H54 (cell line): Measurements from ENCODE around the gene DDX3X.

Experiments
- DNase-seq: peaks from one replicate; pipeline ENCODE4 v3.0.0; 2011; ENCODE audit warnings: low spot score, mixed read lengths; ENCODE audit not compliant: insufficient read length
- FAIRE-seq: peaks from 3 replicates; lab custom pipeline; 2011; peaks lifted over from hg19 to GRCh38; lab: Jason Lieb, UNC
- POLR2A ChIP-seq: IDR thresholded peaks from 2 replicates; pipeline ENCODE4 v1.6.1; 2011; ENCODE audit warnings: low read depth, mild to moderate bottlenecking, low read length

Gene DDX3X

DNA sequence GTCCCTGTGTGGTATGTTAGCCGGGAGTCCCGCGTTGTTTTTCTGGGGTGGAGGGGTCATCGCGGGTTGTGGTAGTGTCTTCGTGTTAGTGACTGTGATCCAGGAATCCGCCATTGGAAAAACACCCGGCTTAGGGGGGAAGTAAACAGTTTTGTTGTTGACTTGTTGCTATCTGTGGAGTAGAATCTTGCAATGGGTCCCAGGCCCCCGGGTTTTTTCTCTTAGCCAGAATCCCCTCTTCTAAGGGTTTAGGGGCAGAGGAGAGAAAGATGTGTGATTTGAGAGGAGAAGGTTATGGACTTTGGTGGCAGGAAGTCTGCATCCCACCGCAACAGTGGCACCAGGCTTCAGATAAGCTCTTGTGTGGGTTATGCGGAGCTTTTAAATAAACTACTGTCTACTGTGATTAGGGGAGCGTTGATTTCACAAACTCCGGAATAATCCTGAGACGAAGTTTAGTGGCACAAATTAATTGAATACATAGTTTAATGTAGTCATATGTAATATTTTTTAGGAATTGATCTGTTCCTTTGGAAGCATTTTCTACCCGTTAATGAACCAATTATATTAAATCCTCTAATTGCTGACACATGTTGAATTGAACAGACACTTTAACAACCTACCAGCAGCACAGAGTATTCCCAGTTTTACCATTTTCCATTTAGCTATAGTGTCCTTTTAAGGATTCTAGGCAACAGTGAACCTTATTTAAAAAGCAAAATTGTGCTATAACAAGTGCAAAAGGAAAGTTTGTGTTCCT, 1.4 kb downstream of the DDX3X start:
- FAIRE-seq (no peak), DNase-seq (no peak)
- no peak for TF ChIP-seq POLR2A

DNA sequence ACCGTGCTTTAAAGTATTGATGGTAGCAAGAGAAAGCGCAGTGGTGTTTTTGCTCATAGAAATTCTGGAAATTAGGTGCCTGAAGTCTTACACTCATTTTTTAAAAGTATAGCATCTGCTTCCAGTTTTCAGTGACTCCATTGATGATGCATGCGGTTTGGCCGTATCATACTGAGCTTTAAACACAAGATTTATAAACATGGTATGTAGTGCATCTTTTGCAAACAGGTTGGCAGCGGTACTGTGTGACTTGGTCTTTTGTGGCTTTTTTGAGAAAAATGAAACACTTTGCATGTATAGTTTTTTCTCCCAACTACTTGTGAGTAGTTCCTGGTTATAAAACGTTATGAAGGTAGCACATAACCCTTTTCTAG, 2.0 kb downstream of the DDX3X start:
- TF ChIP-seq POLR2A = no peak
- DNase-seq (no peak), FAIRE-seq (no peak)

DNA sequence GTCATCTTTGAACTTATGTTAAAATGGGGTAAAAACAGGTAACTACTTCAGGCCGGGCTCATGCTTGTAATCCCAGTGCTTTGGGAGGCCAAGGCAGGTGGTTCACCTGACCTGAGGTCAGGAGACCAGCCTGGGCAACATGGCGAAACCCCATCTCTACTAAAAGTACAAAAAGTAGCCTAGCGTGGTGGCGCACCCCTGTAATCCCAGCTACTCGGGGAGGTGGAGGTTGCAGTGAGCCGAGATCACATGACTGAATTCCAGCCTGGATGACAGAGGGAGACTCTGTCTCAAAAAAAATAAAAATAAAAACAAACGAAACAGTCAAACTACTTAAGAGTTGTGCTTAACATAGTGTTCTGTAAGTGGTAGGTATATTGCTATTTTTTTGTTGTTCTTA, 2.5 kb downstream of the DDX3X start:
- DNase-seq (no peak), FAIRE-seq (no peak)
- TF ChIP-seq POLR2A = no peak

DNA sequence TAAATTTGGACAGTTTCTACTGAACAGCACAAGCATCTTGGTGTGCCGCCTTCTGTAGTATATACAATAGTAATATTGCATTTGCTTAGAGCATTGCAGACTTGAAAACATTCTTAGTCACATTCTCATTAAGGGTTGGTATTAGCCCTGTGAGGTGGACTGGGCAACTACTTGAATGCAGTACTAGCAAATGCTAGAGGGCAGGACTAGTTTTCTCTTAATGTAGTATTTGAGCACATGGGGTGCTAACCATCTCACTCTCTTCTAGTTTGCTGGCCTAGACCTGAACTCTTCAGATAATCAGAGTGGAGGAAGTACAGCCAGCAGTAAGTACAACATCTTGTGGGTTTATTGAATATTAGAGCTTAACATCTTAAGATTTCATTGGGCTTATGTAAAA, 3.2 kb downstream of the DDX3X start:
- no peak for FAIRE-seq
- DNase-seq = no peak
- TF ChIP-seq POLR2A = no peak

DNA sequence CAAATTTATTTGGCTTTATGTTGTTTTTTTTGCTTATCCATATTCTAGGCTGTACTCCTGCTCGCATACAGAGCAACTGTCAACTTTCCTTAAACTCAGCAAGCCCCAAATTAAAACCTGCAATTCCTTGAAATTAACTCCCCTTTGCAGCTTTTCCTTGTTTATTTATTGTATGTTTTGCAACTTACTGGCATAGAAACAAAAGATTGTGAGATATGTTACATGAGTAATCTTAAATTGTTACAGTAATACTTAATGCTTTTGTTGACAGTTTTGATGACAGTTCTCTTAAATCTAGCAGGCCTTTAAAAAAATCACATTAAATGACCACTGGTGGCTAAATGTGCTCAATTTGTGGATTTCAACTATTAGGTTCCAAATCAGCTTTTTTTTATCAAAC, 4.5 kb downstream of the DDX3X start:
- DNase-seq (no peak), FAIRE-seq (no peak)
- TF ChIP-seq POLR2A = no peak

DNA sequence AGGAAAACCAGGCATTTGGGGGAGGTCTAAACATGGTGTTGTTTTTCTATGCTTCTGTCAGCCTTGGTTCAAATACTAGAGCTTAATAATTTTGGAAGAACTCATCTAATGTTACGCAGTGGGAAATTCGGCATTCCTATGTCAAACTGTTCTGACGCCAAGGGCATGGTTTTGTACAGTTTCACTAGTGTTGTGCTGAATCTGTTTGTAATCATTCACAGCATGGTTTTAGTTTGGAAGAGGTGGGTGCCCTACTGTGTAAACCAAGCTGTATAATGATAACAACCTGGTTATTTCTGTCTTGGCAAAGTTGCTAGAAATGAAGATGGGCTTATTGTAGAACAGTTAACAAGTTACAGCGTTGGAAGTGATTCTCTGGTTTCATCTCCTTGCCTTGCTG, 5.2 kb downstream of the DDX3X start:
- DNase-seq (no peak), FAIRE-seq (no peak)

DNA sequence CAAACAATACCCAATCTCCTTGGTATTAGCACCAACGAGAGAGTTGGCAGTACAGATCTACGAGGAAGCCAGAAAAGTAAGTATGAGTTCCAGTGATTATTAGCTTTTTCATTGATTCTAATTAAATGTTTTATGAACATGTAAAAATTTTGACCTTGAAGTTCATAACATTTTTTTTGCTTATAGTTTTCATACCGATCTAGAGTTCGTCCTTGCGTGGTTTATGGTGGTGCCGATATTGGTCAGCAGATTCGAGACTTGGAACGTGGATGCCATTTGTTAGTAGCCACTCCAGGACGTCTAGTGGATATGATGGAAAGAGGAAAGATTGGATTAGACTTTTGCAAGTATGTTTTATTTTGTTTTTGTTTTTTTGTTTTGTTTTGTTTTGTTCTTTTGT, 10.1 kb downstream of the DDX3X start:
- TF ChIP-seq POLR2A = no peak
- no peak for DNase-seq
- FAIRE-seq = no peak

More for the DNA sequence above, 5.2 kb downstream of the DDX3X start:
- TF ChIP-seq POLR2A = no peak

DNA sequence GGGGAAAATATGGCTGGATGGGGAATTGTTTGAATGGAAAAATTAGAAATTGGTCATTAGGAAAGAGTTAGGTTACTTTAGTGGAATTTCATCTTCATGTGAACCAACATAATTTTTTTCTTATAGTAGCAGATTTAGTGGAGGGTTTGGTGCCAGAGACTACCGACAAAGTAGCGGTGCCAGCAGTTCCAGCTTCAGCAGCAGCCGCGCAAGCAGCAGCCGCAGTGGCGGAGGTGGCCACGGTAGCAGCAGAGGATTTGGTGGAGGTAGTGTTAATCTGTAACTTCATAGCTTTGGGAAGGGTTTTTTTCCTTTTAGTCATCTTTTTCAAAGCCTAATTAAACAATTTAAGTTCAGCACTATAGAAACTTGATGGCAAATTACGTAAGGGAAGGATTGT, 13.2 kb downstream of the DDX3X start:
- TF ChIP-seq POLR2A = no peak

DNA sequence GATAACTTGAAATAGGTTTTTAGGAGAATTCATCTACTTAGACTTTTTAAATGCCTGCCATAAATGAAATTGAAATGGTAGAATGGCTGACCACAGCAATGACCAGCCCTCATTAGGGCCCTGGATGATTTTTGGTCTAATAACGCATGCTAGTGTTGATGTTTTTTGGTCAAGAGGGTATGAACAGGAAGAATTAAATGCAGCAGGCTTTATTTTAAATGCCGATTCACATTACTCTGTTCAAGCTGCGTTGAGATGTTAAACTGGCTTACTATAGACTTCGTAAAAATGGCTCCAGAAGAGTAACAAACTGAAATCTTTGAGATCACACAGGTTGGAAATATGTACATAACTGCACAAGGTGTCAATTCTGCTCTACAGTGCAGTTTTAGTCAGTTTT, 14.6 kb downstream of the DDX3X start:
- DNase-seq (no peak), FAIRE-seq (no peak)
- TF ChIP-seq POLR2A = no peak

More for the DNA sequence above, 13.2 kb downstream of the DDX3X start:
- no peak for FAIRE-seq
- no peak for DNase-seq

DNA sequence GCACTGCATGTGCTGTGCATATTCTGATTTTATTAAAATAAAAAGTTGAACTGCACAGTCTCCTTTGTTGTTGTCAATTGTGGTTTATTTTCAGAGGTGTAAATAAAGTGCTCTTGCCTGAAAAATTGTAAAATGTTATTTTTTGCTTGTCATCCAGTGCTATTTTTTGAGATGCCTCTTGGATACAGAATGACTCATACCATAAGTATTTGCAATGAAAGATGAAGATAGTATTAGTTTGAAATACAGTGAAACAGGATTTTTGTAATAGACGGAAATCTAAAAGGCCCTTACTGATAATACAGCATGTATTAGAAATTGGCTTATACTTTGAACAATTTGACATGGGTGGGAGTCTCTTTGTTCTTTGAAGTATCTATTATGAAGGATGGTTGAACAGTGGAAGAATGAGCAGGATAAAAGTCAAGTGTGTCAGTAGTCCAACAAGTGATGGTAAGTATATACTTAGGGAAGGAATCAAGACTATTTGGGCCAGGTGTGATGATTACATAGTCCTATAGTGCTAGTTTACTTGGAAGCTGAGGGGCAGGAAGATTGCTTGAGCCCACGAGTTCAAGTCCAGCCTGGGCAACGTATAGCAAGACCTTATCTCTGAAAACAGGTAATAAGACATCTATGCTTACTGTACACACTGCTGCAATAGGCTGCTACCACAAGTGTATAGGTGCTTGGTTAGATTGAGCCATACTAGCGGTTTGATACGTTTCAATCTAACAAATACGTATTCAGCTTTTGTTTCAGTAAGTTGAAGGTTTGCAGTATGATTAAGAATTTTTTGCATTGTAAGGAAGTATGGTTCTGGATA, 16.4 kb downstream of the DDX3X start:
- no peak for TF ChIP-seq POLR2A
- DNase-seq (no peak), FAIRE-seq (no peak)

DNA sequence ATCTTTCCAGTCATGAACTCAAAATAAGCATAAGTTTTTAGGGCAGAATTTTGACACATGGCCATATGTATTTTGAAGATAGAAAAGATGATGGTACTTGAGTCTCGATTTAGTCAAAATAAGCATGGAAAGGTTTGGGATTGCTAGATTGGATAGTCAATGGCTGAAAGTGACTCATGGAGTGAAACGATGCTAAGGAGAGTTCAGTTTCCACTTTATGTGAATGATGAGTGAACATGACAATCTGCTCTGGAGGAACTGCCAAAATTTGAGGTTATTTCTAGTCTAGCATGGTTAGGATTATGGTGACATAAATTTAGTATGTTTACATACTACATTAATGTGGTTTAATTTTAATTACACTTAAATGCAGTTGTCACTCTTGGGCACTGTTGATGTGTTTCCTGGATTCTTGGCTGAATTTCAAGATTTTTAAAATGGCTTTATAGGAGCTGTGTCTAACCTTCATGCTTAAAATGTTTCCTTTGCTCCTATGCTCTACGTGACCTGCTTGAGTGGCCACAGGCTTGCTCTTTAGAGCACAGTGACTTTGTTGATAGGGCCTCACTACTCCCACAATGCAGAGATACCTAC, 17.1 kb downstream of the DDX3X start:
- DNase-seq (no peak), FAIRE-seq (no peak)
- TF ChIP-seq POLR2A = no peak

DNA sequence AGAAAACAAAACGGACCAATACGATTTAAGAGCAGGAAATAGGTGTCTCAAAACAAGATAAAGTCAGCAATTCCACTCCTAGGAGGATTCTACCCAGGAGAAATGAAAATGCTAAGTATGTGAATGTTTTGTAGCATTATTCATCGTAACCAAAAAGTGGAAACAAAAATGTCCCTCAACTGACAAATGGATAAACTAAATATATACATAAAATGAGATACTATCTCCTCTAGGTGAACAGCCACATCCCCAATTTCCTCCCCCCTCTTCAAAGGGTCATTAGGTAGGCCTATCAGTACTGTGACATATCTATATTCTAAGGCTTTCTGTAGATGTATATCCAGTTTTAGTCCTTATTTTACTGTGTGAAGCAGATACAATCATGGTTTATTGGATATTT, 18.0 kb downstream of the DDX3X start:
- DNase-seq (no peak), FAIRE-seq (no peak)
- no peak for TF ChIP-seq POLR2A

DNA sequence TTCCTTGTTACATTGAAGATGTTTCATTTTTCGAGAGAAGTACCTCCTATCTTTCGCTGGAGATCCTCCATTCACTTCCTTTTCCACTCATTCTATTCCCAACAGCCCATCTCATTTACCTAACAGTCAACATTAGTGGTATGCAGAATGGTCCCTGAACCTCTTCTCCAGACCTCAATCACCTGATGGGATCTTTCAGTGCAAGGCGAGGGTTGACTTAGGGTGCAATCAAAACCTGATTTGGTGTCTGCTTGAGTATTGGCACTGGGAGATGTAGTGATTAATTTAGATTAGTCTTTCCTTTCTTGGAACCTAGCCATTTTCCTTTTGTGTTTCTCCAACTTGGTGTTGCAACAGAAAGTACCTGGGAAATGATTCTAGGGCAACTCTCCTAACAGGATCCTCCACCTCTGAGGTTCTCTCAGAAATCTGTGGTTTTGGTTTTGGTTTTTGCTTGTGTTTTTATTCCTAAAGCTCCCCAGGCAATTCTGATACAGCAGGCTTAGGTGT, 18.4 kb downstream of the DDX3X start:
- DNase-seq (no peak), FAIRE-seq (no peak)
- no peak for TF ChIP-seq POLR2A

DNA sequence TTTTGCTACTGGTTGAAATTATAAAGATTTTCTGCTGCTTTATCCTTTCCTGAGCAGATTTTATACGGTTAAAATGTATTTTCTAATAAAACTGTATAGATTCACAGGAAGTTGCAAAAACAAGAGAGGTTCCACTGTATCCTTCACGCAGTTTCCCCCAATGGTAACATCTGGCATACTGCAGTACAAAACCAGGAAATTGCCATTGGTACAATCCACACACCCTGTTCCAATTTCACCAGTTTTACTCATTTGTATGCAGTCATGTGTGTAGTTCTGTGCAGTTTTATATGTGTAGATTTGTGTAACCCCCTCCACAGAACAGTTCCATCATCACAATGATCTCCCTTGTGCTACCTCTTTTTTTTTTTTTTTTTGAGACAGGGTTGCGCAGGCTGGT, 20.0 kb downstream of the DDX3X start:
- no peak for FAIRE-seq
- no peak for DNase-seq
- no peak for TF ChIP-seq POLR2A
